Right lobe of liver (tissue), 4 donors: ENCODE measurements around the gene THEMIS.

Experiments
- CTCF ChIP-seq, 4 donors: fragments of 200-600 bp in 3 of 4; fragments of 450-650 bp in 1 of 4; IDR thresholded peaks; one replicate each; pipeline versions ENCODE4 v1.5.1 to v1.8.0; 2016 to 2022; ENCODE audit warnings: antibody characterized with exemption in 4 of 4, mild to moderate bottlenecking in 2 of 4
- POLR2A ChIP-seq: fragments of 450-650 bp; IDR thresholded peaks from one replicate; pipeline ENCODE4 v1.6.1; 2017; ENCODE audit warnings: antibody characterized with exemption, mild to moderate bottlenecking
- donor health status: DM: no; HTN: no; CAD: no.
- donor health status: DM: no; HTN: no; CAD: no.
- donor health status: DM: no; HTN: yes; CAD: no.

- no peak for TF ChIP-seq CTCF (IDR thresholded peaks at IDR 0.05)
- TF ChIP-seq POLR2A: no peak
Observed at GRCh38 chr6:127921982-127922381, 21.1 kb upstream of the THEMIS start.
